Tibial nerve (tissue), 4 donors: ENCODE data around the gene NDRG2.

Experiments
- CTCF ChIP-seq, 5 experiments: fragments of 200-600 bp in 3 of 5; fragments of 450-650 bp in 2 of 5; sonication (generic) in 3 of 5; IDR thresholded peaks; one replicate each; pipeline ENCODE4 v1.5.1; 2016 to 2019; ENCODE audit warnings: antibody characterized with exemption in 5 of 5, mild to moderate bottlenecking in 3 of 5, moderate library complexity in 2 of 5
- EP300 ChIP-seq, 2 donors: sonication (generic); formaldehyde crosslinking; IDR thresholded peaks; one replicate each; pipeline ENCODE4 v1.6.1; 2017; ENCODE audit warnings: antibody characterized with exemption in 2 of 2, mild to moderate bottlenecking in 1 of 2

GRCh38 chr14:21016413-21017190 lies 8.3 kb downstream of the NDRG2 start:
- TF ChIP-seq CTCF (IDR thresholded peaks at IDR 0.05) = no peak
- TF ChIP-seq EP300 (IDR thresholded peaks at IDR 0.05) = no peak
